Endodermal cell (in vitro differentiated cells): ENCODE results near the gene ZC3H18. TPM values are rescaled to one million over a fixed set of nuclear protein-coding genes. Genes with fewer than 3 reads are reported as not detected.

Experiments used
- DNase-seq: peaks from one replicate; pipeline ENCODE4 v3.0.0-alpha.2; 2017
- H3K27ac ChIP-seq: 2 replicates; pipeline ENCODE4 v1.5.1; 2013; ENCODE audit warnings: mild to moderate bottlenecking, low read depth, low read length, moderate library complexity
- H3K27me3 ChIP-seq: 2 replicates; pipeline ENCODE4 v1.6.1; 2013; ENCODE audit warnings: mild to moderate bottlenecking, low read length, moderate library complexity; ENCODE audit not compliant: insufficient read depth, control insufficient read depth, poor library complexity, severe bottlenecking
- H3K36me3 ChIP-seq: 2 replicates; pipeline ENCODE4 v1.7.0; 2013; ENCODE audit warnings: mild to moderate bottlenecking, low read length, moderate library complexity; ENCODE audit not compliant: control insufficient read depth, insufficient read depth
- H3K4me1 ChIP-seq: one replicate; pipeline ENCODE4 v1.7.0; 2013; ENCODE audit warnings: low read length; ENCODE audit not compliant: control insufficient read depth, insufficient read depth
- H3K4me3 ChIP-seq: 2 replicates; pipeline ENCODE4 v1.5.1; 2013; ENCODE audit warnings: mild to moderate bottlenecking, low read length, moderate library complexity
- H3K9ac ChIP-seq: 2 replicates; pipeline ENCODE4 v1.6.1; 2013; ENCODE audit warnings: mild to moderate bottlenecking, low read length, moderate library complexity; ENCODE audit not compliant: poor library complexity, severe bottlenecking; ENCODE audit errors: extremely low read depth
- H3K9me3 ChIP-seq: 2 replicates; pipeline ENCODE4 v1.6.1; 2013; ENCODE audit warnings: mild to moderate bottlenecking, low read length, moderate library complexity; ENCODE audit not compliant: control insufficient read depth
- H3K27ac Mint-ChIP-seq: 2 replicates; pipeline ENCODE4 v1.8.0; 2020; ENCODE audit warnings: mixed read lengths
- H3K27me3 Mint-ChIP-seq: 2 replicates; pipeline ENCODE4 v1.8.0; 2021; ENCODE audit warnings: mild to moderate bottlenecking, mixed read lengths; ENCODE audit not compliant: insufficient read depth
- H3K36me3 Mint-ChIP-seq: 2 replicates; pipeline ENCODE4 v1.8.0; 2020; ENCODE audit warnings: low read depth, mixed read lengths
- H3K4me1 Mint-ChIP-seq: 2 replicates; pipeline ENCODE4 v1.8.0; 2020; ENCODE audit warnings: mixed read lengths
- H3K4me3 Mint-ChIP-seq: 2 replicates; pipeline ENCODE4 v1.8.0; 2020; ENCODE audit warnings: mild to moderate bottlenecking, moderate library complexity, mixed read lengths
- H3K9me3 Mint-ChIP-seq: 2 replicates; pipeline ENCODE4 v1.8.0; 2020; ENCODE audit warnings: mild to moderate bottlenecking, mixed read lengths
- WGBS, 2 experiments: methylation state at CpG; one replicate each; pipeline versions ENCODE4 v1.1.5 to v1.1.7; 2013; ENCODE audit warnings: missing lambda C conversion rate in 2 of 2, mixed read lengths in 1 of 2; ENCODE audit not compliant: insufficient coverage in 1 of 2, insufficient read length in 1 of 2; 5-methylcytosine and 5-hydroxymethylcytosine counted together
- total RNA-seq, 2 donors: library from RNA; stranded (reverse); fragmentation: NEBNext Ultra II Directional in 1 of 2; extraction: Animal tissue kit (Norgen Biotek cat#: 25700) in 1 of 2; gene quantifications; 2 replicates in 1 of 2; 3 replicates in 1 of 2; pipeline ENCODE4 v1.2.1, GENCODE V29; 2021
- TF ChIP-seq, protein P1 (sequence below): fragments of 200-600 bp; sonication (generic); conservative IDR thresholded peaks from 2 replicates; pipeline ENCODE4 v1.5.0; 2021; ENCODE audit warnings: antibody characterized with exemption, mild to moderate bottlenecking

The ZC3H18 gene
- total RNA-seq, 2 donors from 2014 or later, result 75.4 to 76.6 TPM

DNA sequence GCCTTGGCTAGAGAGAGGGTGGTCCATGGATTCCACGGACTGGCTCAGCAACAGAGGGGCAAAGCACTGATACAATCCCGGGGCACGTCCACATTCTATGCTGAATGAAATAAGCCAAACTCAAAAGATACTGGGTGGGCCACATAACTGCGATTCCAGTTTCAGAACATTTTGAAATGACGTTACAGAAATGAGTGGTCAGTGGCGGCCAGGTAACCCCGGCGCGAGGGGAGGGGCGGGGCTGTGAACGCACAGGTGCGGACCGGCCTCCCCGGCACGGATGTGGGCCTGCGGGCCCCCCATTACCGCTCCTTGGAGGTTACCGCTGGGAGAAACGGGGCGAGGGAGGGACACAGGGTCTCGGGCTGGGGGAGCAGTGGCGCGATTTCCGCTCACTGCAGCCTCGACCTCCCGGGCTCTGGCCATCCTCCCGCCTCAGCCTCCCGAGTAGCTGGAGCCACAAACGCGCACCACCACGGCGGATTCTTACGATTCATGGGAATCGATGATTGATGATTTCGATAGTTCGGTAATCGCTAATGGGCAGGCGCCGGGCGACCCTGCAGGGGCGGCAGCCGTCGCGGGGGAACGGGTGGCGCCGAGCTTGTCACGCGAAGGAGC, 92.1 kb downstream of the ZC3H18 start:
- Histone ChIP-seq H3K9ac (peak overlapping the region; percentile 70), H3K9me3 (no peaks in the 10 kb centered on the region), H3K27ac (peak overlapping the region; percentile 84), H3K36me3 (peaks cover 14% of the 10 kb centered on the region), H3K27me3 (no peaks in the 10 kb centered on the region), H3K4me1 (no peaks in the 10 kb centered on the region), H3K4me3 (peak overlapping the region; percentile 87)
- peak; percentile 69 for DNase-seq
- Mint-ChIP-seq H3K36me3 (peaks cover 9% of the 10 kb centered on the region), H3K27ac (no peak overlapping the region), H3K9me3 (no peaks in the 10 kb centered on the region), H3K4me1 (peaks cover 6% of the 10 kb centered on the region), H3K4me3 (peak overlapping the region; percentile 87), H3K27me3 (no peaks in the 10 kb centered on the region)
- 2 to 3% methylated on average over 29 to 49 of the region's 49 CpGs for WGBS, 2 experiments
- TF ChIP-seq, protein P1, sequence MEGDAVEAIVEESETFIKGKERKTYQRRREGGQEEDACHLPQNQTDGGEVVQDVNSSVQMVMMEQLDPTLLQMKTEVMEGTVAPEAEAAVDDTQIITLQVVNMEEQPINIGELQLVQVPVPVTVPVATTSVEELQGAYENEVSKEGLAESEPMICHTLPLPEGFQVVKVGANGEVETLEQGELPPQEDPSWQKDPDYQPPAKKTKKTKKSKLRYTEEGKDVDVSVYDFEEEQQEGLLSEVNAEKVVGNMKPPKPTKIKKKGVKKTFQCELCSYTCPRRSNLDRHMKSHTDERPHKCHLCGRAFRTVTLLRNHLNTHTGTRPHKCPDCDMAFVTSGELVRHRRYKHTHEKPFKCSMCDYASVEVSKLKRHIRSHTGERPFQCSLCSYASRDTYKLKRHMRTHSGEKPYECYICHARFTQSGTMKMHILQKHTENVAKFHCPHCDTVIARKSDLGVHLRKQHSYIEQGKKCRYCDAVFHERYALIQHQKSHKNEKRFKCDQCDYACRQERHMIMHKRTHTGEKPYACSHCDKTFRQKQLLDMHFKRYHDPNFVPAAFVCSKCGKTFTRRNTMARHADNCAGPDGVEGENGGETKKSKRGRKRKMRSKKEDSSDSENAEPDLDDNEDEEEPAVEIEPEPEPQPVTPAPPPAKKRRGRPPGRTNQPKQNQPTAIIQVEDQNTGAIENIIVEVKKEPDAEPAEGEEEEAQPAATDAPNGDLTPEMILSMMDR, result no peak

DNA sequence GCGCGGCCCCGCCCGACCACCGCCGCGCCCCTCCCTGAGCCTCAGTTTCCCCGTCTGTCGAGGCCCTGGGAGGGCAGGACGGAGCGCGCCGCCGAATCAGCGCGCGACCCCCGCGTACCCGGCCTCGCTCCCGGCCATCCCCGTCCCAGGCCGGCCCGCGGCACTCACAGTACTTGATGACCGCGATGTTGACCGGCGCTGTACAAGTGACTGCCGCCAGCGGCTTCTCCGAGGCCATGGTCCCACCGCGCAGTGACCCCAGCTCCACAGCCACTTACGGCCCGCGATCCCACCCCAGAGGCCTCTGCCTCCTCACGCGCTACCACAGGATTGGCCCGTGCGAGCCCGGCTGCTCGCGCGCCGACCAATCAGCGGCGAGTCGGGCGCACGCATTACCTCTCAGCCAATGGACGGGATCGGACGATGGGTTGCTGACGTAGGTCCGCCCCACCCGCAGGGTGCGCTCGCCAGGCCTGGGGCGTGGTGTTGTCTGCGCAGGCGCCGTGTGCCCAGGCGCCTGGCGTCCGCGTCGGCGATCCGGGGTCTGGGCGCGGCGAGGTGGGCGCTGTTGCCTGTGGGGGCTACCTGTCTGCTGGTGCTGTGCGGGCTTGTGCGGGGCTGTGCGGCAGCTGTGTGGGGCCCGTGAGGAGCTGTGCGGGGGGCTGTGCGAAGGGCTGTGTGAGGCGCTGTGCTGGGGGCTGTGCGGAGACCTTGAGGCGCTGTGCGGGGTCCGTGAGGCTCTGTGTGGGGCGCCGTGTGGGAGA, 92.8 kb downstream of the ZC3H18 start, which contains the start of gene MVD:
TSS of gene MVD (minus strand) at position 249 of the 764 bp plus-strand sequence. CDS start at position 238, 11 bp downstream.
- Mint-ChIP-seq H3K27me3 (no peaks in the 10 kb centered on the region), H3K4me1 (peaks cover 6% of the 10 kb centered on the region), H3K36me3 (peaks cover 11% of the 10 kb centered on the region), H3K27ac (peak within 1 kb of the TSS; percentile 94), H3K4me3 (peak within 1 kb of the TSS; percentile 87), H3K9me3 (no peaks in the 10 kb centered on the region)
- Histone ChIP-seq H3K27me3 (no peaks in the 10 kb centered on the region), H3K9ac (peak within 1 kb of the TSS; percentile 70), H3K27ac (peak within 1 kb of the TSS; percentile 84), H3K4me1 (no peaks in the 10 kb centered on the region), H3K9me3 (no peaks in the 10 kb centered on the region), H3K36me3 (peaks cover 13% of the 10 kb centered on the region), H3K4me3 (peak within 1 kb of the TSS; percentile 87)
- 0% methylated on average over 44 to 88 of the region's 88 CpGs for WGBS, 2 experiments
- DNase-seq, result peak; percentile 99
- TF ChIP-seq, protein P1, result no peak

DNA sequence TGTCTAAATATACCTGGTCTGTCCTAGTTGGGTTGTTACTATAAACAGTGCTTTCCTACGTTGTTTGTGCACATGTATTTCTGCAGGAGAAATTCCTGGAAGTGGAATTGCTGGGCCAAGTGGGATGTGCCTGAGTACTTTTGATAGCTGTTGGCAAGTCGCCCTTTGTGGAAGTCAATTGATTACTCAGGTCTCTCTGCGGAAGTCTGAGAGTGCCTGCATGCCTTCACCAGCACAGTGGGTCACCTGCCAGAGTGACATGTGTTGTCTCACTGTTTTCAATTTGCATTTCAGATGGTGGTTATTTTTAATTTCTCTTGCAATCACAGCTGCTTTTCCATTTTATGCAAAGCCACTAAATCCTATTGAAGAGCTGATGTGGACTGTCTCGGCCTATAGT, 94.9 kb downstream of the ZC3H18 start:
- DNase-seq, result no peak
- Histone ChIP-seq H3K9me3 (no peaks in the 10 kb centered on the region), H3K27ac (no peak overlapping the region), H3K27me3 (no peaks in the 10 kb centered on the region), H3K4me3 (no peak overlapping the region), H3K4me1 (no peaks in the 10 kb centered on the region), H3K9ac (no peak overlapping the region), H3K36me3 (peaks cover 14% of the 10 kb centered on the region)
- H3K4me1 Mint-ChIP-seq, result peaks cover 6% of the 10 kb centered on the region
- H3K4me3 Mint-ChIP-seq, result peak overlapping the region; percentile 87
- TF ChIP-seq, protein P1, result no peak
- no peaks in the 10 kb centered on the region for H3K27me3 Mint-ChIP-seq
- 78 to 95% methylated on average over 4 of the region's 4 CpGs for WGBS, 2 experiments
- peaks cover 2% of the 10 kb centered on the region for H3K9me3 Mint-ChIP-seq
- H3K36me3 Mint-ChIP-seq, result peaks cover 18% of the 10 kb centered on the region
- no peak overlapping the region for H3K27ac Mint-ChIP-seq
